Measurements from ENCODE around the gene PCOLCE2.
A peak's percentile ranks its signal among the peaks of the same experiment; 100 is the strongest.

PCOLCE2 gene, protein sequence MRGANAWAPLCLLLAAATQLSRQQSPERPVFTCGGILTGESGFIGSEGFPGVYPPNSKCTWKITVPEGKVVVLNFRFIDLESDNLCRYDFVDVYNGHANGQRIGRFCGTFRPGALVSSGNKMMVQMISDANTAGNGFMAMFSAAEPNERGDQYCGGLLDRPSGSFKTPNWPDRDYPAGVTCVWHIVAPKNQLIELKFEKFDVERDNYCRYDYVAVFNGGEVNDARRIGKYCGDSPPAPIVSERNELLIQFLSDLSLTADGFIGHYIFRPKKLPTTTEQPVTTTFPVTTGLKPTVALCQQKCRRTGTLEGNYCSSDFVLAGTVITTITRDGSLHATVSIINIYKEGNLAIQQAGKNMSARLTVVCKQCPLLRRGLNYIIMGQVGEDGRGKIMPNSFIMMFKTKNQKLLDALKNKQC

DNA sequence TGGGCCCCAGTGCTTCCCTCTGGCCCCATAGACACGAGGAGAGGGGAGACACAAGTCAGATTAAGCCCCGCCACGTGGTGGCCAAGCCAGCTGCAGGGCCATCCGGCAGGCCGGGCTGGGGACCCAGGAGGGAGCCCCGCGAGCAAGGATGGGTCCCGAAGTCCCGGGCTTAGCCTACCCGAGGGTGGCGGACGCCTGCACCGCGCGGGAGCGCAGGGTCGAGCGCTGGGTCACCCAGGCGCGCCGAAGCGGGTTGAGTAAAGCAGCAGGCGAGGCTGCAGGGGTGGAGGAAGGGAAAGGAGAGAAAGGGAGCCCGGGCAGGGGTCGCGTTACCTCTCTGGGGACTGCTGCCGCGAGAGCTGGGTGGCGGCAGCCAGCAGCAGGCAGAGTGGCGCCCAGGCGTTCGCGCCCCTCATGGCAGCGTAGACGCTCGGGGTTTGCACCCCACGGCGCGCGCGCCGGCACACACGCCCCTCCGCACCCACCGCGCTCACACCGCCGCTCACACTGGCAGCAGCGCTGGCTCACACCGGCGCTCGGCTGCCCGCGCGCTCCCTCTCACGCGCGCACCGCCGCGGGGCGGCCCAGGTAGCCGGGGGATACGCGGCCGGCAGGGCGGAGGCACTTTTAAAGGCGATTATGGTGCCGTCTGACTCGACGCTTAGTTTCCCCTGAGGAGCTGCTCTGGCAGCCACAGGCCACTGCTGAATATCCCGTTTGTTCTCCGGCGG, at the start of gene PCOLCE2:
Gene PCOLCE2 (minus strand): TSS at position 603 of the 731 bp plus-strand sequence. CDS start 187 bp downstream, at position 416.
- Histone ChIP-seq H3K9me3 (ENCODE audit: control insufficient read depth, insufficient read depth, low read length) (no peaks in the 10 kb centered on the region), H3K4me1 (ENCODE audit: control insufficient read depth, insufficient read depth, low read length) (no peaks in the 10 kb centered on the region), H3K27ac (ENCODE audit: low read length) (no peak within 1 kb of the TSS), H3K27me3 (ENCODE audit: control insufficient read depth, insufficient read depth, low read length) (peaks cover 4% of the 10 kb centered on the region), H3K4me3 (ENCODE audit: low read length) (peak within 1 kb of the TSS; percentile 74; the same call in 1 of the 2 replicates), H3K36me3 (ENCODE audit: control insufficient read depth, insufficient read depth, low read length) (no peaks in the 10 kb centered on the region)
- peak; percentile 25 for DNase-seq (ENCODE audit: low read depth, low spot score)
- WGBS (ENCODE audit: insufficient coverage, insufficient read length) = no CpG with 5 or more reads among the region's 74 CpGs

DNA sequence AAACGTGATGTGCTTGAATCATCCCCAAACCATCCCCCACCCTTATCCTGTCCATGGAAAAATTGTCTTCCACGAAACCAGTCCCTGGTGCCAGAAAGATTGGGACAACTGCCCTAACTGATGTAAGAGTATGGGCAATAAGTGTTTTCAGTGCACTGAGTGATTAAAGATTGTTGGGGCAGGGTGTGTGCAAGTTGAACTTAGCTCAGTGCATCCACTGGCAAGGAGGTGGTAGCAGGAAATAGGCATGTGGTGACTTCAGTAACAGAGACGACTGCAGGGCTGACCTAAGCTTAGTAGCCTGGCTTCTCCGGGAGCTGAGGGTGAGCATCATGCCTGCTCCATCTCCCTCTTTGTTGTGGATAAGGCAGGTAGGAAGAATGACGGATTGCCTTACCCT, 47.1 kb upstream of the PCOLCE2 start:
- no peaks in the 10 kb centered on the region for H3K27me3 ChIP-seq (ENCODE audit: control insufficient read depth, insufficient read depth, low read length)
- WGBS (ENCODE audit: insufficient coverage, insufficient read length) = no CpG with 5 or more reads among the region's 5 CpGs
- H3K4me3 ChIP-seq (ENCODE audit: low read length) = no peak overlapping the region
- no peaks in the 10 kb centered on the region for H3K4me1 ChIP-seq (ENCODE audit: control insufficient read depth, insufficient read depth, low read length)
- DNase-seq (ENCODE audit: low read depth, low spot score) = no peak
- H3K27ac ChIP-seq (ENCODE audit: low read length) = no peak overlapping the region
- H3K9me3 ChIP-seq (ENCODE audit: control insufficient read depth, insufficient read depth, low read length) = no peaks in the 10 kb centered on the region
- no peaks in the 10 kb centered on the region for H3K36me3 ChIP-seq (ENCODE audit: control insufficient read depth, insufficient read depth, low read length)

DNA sequence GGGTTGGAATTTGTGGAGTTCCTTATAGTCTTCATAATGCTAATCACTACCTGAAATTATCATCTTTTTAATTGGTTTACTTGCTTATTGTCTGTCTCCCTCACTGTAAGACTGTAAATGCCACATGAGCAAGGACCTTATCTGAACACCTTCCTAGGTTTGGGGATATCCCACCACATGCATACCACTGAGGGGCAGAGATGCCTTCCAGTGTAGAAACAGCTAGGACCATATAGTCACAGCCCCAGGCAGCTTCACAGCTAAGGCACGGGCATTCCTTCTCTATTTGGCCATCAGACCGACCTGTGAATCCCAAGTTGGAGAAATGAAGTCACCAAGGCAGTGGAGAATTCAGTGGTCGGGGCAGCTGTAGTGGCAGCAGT, 46.0 kb upstream of the PCOLCE2 start:
- Histone ChIP-seq H3K36me3 (ENCODE audit: control insufficient read depth, insufficient read depth, low read length) (no peaks in the 10 kb centered on the region), H3K27ac (ENCODE audit: low read length) (no peak overlapping the region), H3K4me3 (ENCODE audit: low read length) (no peak overlapping the region), H3K27me3 (ENCODE audit: control insufficient read depth, insufficient read depth, low read length) (no peaks in the 10 kb centered on the region), H3K9me3 (ENCODE audit: control insufficient read depth, insufficient read depth, low read length) (no peaks in the 10 kb centered on the region), H3K4me1 (ENCODE audit: control insufficient read depth, insufficient read depth, low read length) (no peaks in the 10 kb centered on the region)
- DNase-seq (ENCODE audit: low read depth, low spot score) = no peak
- no CpG with 5 or more reads among the region's 3 CpGs for WGBS (ENCODE audit: insufficient coverage, insufficient read length)

DNA sequence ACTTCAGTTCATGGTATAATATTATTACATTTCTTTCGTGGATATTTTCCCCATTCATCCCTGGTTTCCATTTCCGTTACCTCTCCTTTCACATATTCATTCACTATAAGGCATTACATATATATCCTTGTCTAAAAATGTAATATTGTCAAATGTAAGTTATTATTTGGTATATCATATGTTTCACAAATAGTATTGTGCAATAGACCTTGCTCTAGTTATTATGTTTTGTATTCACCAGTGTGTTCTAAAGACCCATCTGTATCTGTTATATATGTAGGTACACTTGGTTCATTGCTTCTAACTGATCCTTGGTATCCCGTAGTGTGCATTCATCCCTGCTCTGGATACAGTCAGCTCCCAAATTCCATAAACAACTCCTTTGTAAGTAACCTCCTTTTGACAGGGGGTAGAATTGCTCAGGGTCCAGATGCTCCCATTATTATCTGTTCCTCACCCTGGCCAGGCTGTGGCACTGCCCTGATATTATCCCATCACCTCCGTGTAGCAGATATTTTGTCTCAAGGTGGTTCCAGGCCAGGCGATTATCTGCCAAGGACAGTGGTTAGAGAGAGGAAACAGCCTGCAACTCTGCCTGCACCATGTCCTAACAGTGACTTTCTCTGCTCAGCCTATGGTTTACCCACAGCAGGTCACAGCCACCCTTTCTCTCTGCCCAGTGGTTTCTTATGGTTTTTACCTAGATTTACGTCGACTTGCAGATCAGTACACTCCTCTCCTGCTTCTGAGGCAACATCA, 45.4 kb upstream of the PCOLCE2 start:
- H3K27me3 ChIP-seq (ENCODE audit: control insufficient read depth, insufficient read depth, low read length) = no peaks in the 10 kb centered on the region

DNA sequence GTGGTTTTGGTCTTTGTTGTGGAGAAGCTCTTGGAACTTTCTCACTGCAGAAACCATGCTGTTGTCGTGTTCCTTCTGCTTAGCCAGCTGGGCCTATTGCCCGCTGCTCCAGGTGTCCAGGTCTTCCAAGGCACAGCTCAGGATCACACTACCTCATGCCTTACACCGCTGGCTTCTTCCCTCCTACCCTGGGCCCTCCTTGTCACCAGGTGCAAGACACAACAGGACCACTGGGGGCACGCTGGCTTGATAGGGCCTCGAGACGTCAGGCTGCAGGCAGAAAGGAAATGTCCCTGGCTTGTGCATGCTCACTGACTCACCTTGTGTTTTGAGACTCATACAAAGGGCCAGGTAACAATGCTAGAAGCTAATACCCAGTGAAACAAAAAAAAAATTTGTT, 42.3 kb upstream of the PCOLCE2 start:
- no peak overlapping the region for H3K27ac ChIP-seq (ENCODE audit: low read length)
- H3K9me3 ChIP-seq (ENCODE audit: control insufficient read depth, insufficient read depth, low read length) = no peaks in the 10 kb centered on the region
- WGBS (ENCODE audit: insufficient coverage, insufficient read length) = no CpG with 5 or more reads among the region's 6 CpGs
- H3K4me3 ChIP-seq (ENCODE audit: low read length) = no peak overlapping the region
- peak; percentile 70 for DNase-seq (ENCODE audit: low read depth, low spot score)
- H3K4me1 ChIP-seq (ENCODE audit: control insufficient read depth, insufficient read depth, low read length) = no peaks in the 10 kb centered on the region
- no peaks in the 10 kb centered on the region for H3K36me3 ChIP-seq (ENCODE audit: control insufficient read depth, insufficient read depth, low read length)
- H3K27me3 ChIP-seq (ENCODE audit: control insufficient read depth, insufficient read depth, low read length) = no peaks in the 10 kb centered on the region

More for the DNA sequence above, 45.4 kb upstream of the PCOLCE2 start:
- 100% methylated on average over 2 of the region's 7 CpGs for WGBS (ENCODE audit: insufficient coverage, insufficient read length)
- no peaks in the 10 kb centered on the region for H3K36me3 ChIP-seq (ENCODE audit: control insufficient read depth, insufficient read depth, low read length)
- no peak for DNase-seq (ENCODE audit: low read depth, low spot score)
- no peaks in the 10 kb centered on the region for H3K9me3 ChIP-seq (ENCODE audit: control insufficient read depth, insufficient read depth, low read length)
- H3K27ac ChIP-seq (ENCODE audit: low read length) = no peak overlapping the region
- no peaks in the 10 kb centered on the region for H3K4me1 ChIP-seq (ENCODE audit: control insufficient read depth, insufficient read depth, low read length)
- no peak overlapping the region for H3K4me3 ChIP-seq (ENCODE audit: low read length)

DNA sequence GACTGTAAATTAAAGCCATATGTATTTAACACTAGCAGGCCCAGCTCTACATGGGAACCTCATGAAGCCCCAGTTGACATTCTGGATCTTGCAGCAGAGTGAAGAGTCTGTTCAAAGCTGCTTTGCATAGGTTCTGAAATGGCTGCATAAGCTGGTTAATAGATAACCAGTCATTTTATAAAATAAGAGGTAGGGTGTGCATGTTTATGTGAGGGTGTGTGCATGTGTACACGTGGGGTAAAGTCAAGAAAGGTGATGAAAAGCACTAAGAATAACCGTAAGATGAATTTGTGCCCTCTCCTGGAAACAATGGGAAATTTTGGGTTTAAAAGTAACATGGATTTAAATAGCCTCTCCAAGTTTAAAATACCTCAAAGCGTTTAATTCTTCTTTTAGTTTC, 41.6 kb upstream of the PCOLCE2 start:
- no peaks in the 10 kb centered on the region for H3K4me1 ChIP-seq (ENCODE audit: control insufficient read depth, insufficient read depth, low read length)

DNA sequence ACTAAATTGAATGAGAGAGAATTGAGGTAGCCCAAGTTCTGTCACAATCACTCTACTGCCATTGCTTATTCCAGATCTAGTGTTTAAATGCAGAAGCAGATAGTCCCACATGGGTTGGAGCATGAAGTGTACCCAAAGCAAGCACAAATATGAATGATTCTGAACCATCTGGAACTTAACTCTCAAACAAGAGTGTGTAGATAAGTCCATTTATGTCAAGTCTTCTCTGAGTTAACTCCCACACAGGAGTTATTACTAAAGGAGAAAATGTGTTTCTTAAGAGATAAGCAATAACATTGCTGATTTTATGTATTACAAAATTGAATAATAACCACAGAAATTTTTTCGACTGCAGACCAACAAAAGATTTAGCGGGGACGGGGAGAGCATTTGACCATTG, 41.0 kb upstream of the PCOLCE2 start:
- Histone ChIP-seq H3K4me1 (ENCODE audit: control insufficient read depth, insufficient read depth, low read length) (no peaks in the 10 kb centered on the region), H3K4me3 (ENCODE audit: low read length) (no peak overlapping the region), H3K27ac (ENCODE audit: low read length) (no peak overlapping the region), H3K36me3 (ENCODE audit: control insufficient read depth, insufficient read depth, low read length) (no peaks in the 10 kb centered on the region), H3K9me3 (ENCODE audit: control insufficient read depth, insufficient read depth, low read length) (no peaks in the 10 kb centered on the region), H3K27me3 (ENCODE audit: control insufficient read depth, insufficient read depth, low read length) (no peaks in the 10 kb centered on the region)
- DNase-seq (ENCODE audit: low read depth, low spot score) = no peak
- WGBS (ENCODE audit: insufficient coverage, insufficient read length) = no CpG with 5 or more reads among the region's 3 CpGs

More for the DNA sequence above, 41.6 kb upstream of the PCOLCE2 start:
- H3K9me3 ChIP-seq (ENCODE audit: control insufficient read depth, insufficient read depth, low read length) = no peaks in the 10 kb centered on the region
- no peak overlapping the region for H3K27ac ChIP-seq (ENCODE audit: low read length)
- no peaks in the 10 kb centered on the region for H3K36me3 ChIP-seq (ENCODE audit: control insufficient read depth, insufficient read depth, low read length)
- DNase-seq (ENCODE audit: low read depth, low spot score) = no peak
- H3K4me3 ChIP-seq (ENCODE audit: low read length) = no peak overlapping the region
- no peaks in the 10 kb centered on the region for H3K27me3 ChIP-seq (ENCODE audit: control insufficient read depth, insufficient read depth, low read length)
- WGBS (ENCODE audit: insufficient coverage, insufficient read length) = no CpG with 5 or more reads among the region's 3 CpGs

DNA sequence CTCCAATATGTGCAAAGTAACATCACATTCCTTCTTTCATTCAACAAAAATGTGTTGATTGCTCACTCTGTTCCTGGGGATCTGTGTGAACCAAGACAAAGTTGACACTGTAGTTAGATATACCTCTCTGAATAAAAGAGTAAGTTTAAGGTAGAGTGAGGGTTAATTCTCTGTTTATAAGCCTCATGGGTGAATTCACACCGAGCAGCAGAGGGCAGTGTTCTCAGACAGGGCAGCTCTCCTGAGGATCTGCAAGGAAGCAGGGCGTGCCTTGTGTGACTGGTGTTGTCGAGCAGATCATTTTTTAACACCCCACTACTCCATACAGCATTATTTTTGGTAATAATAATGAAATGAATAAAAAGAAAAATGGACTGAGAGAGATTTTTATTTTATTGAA, 40.2 kb upstream of the PCOLCE2 start:
- DNase-seq (ENCODE audit: low read depth, low spot score) = peak; percentile 54
- Histone ChIP-seq H3K27ac (ENCODE audit: low read length) (no peak overlapping the region), H3K36me3 (ENCODE audit: control insufficient read depth, insufficient read depth, low read length) (no peaks in the 10 kb centered on the region), H3K4me1 (ENCODE audit: control insufficient read depth, insufficient read depth, low read length) (no peaks in the 10 kb centered on the region), H3K9me3 (ENCODE audit: control insufficient read depth, insufficient read depth, low read length) (no peaks in the 10 kb centered on the region), H3K27me3 (ENCODE audit: control insufficient read depth, insufficient read depth, low read length) (no peaks in the 10 kb centered on the region), H3K4me3 (ENCODE audit: low read length) (no peak overlapping the region)
- no CpG with 5 or more reads among the region's 3 CpGs for WGBS (ENCODE audit: insufficient coverage, insufficient read length)

DNA sequence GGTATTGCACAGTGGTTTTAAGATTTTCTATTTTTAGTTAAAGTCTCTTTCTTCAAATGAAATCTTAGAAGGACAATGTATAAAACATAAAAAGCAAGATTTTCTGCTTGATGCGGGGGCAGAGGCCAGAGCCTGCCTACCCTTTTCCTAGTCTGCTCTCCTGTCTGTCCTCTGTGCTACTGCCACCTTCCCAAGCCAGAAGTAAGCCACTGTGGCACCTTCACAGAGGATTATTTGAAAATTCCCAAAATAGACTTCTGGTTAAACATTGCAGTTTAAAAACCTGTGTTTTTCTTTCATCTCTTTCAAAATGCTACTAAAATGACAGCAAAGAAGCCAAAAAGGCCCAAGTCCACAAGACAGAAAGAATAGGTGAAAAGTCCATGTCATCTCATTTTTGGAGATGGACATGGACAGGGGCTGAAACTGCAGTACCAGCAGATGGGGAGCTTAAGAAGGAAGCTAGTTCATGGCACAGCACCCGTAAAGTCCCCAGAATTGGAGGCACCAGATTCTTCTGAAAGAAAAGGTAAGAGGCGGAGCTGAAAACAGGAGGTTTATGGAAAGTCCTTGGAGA, 37.6 kb upstream of the PCOLCE2 start:
- Histone ChIP-seq H3K4me1 (ENCODE audit: control insufficient read depth, insufficient read depth, low read length) (no peaks in the 10 kb centered on the region), H3K27ac (ENCODE audit: low read length) (no peak overlapping the region), H3K27me3 (ENCODE audit: control insufficient read depth, insufficient read depth, low read length) (no peaks in the 10 kb centered on the region), H3K36me3 (ENCODE audit: control insufficient read depth, insufficient read depth, low read length) (no peaks in the 10 kb centered on the region), H3K9me3 (ENCODE audit: control insufficient read depth, insufficient read depth, low read length) (no peaks in the 10 kb centered on the region), H3K4me3 (ENCODE audit: low read length) (no peak overlapping the region)
- no CpG with 5 or more reads among the region's 3 CpGs for WGBS (ENCODE audit: insufficient coverage, insufficient read length)
- DNase-seq (ENCODE audit: low read depth, low spot score) = no peak

DNA sequence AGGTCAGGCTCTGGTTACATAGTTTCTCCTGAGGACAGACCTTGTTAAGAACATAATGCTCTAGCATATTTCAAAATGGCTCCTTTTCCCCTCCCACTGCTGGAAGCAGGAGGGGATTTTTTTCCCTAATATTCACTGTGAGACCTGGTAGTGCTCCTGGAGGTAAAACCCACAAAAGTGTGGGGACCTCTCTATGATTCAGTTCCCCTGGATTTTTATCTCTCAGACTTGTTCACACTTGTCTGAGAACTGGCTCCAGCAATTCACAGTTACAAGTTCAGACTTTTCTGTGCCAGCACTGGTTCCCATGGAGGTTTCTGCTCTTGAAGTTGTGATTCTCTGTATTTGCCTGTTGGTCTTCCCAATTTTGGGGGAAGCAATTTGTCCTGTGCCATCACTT, 36.3 kb upstream of the PCOLCE2 start:
- no peaks in the 10 kb centered on the region for H3K4me1 ChIP-seq (ENCODE audit: control insufficient read depth, insufficient read depth, low read length)
- H3K36me3 ChIP-seq (ENCODE audit: control insufficient read depth, insufficient read depth, low read length) = no peaks in the 10 kb centered on the region
- H3K4me3 ChIP-seq (ENCODE audit: low read length) = no peak overlapping the region
- no peaks in the 10 kb centered on the region for H3K27me3 ChIP-seq (ENCODE audit: control insufficient read depth, insufficient read depth, low read length)
- H3K9me3 ChIP-seq (ENCODE audit: control insufficient read depth, insufficient read depth, low read length) = no peaks in the 10 kb centered on the region
- no peak overlapping the region for H3K27ac ChIP-seq (ENCODE audit: low read length)
- no peak for DNase-seq (ENCODE audit: low read depth, low spot score)

Measured in iPS DF 6.9 (cell line).